ENCODE data around the gene C9orf85. TPM values are rescaled to one million over a fixed set of nuclear protein-coding genes. Genes with fewer than 3 reads are reported as not detected.

Gene C9orf85
- total and polyA plus RNA-seq, 10 of the 15 experiments (the other 5 are each of a cell fraction or from before 2014, with no cell fraction given): 9.1 to 22.6 (median 16.4) TPM

GRCh38 chr9:71986900-71987299 lies 75.5 kb downstream of the C9orf85 start:
- no peak for FAIRE-seq
- DNase-seq (ENCODE audit: low read depth, low spot score): no peak
- Histone ChIP-seq H3K4me3 (no peak overlapping the region), H3K9ac (ENCODE audit: control insufficient read depth, insufficient read depth, low read length) (no peak overlapping the region), H3K4me2 (ENCODE audit: control insufficient read depth, insufficient read depth) (no peak overlapping the region), H3K36me3 (ENCODE audit: control insufficient read depth in 2 of 2, insufficient read depth in 2 of 2, low read length in 1 of 2) (no peaks in the 10 kb centered on the region), H3K27ac (ENCODE audit: control insufficient read depth, insufficient read depth) (no peak overlapping the region), H2AFZ (ENCODE audit: control insufficient read depth, low read depth, low read length) (no peak overlapping the region), H3K79me2 (ENCODE audit: control insufficient read depth, insufficient read depth, low read length) (no peaks in the 10 kb centered on the region), H4K20me1 (ENCODE audit: control insufficient read depth, insufficient read depth) (no peaks in the 10 kb centered on the region), H3K27me3 (replicated peaks in 1 of 2; ENCODE audit: control insufficient read depth in 2 of 2, insufficient read depth in 2 of 2, low read length in 1 of 2) (no peaks in the 10 kb centered on the region), H3K4me1 (ENCODE audit: control insufficient read depth, insufficient read depth, low read length) (no peaks in the 10 kb centered on the region), H3K9me3 (replicated peaks; ENCODE audit: control insufficient read depth, insufficient read depth, low read length) (no peaks in the 10 kb centered on the region)
- ChIA-PET SMC1A (ENCODE audit: uncharacterized antibody, unreplicated experiment) (interaction anchor here (0.9 kb wide), 1 partner anchor 50 kb away, joined by 3 read pairs; no protein-coding TSS in a partner anchor), POLR2A (no interaction called here), CTCF (interaction anchor here (0.7 kb wide), 1 partner anchor 9 kb away, joined by 3 read pairs; no protein-coding TSS in a partner anchor), RAD21 (ENCODE audit: unreplicated experiment) (no interaction called here)
- intact Hi-C loops (cut with micrococcal nuclease; ENCODE audit: unreplicated experiment) (loop anchor here (5.0 kb wide), 1 partner anchor 40 kb away; no protein-coding TSS in a partner anchor), in situ Hi-C loops (cut with MboI) (no loop called here)
- 92% methylated on average over 3 of the region's 3 CpGs for WGBS (ENCODE audit: insufficient coverage, insufficient replicate concordance, low lambda C conversion rate, missing lambda C conversion rate)
- no TSS peak for BruUV-seq (replicated peaks)
- ATAC-seq: no peak
- no peak for TF ChIP-seq ATF3 (IDR thresholded peaks at IDR 0.05; ENCODE audit: borderline replicate concordance, extremely low read depth, low read depth, low read length)
- TF ChIP-seq MEF2B (IDR thresholded peaks at IDR 0.05; ENCODE audit: partially characterized antibody, poor library complexity, severe bottlenecking): no peak
- TF ChIP-seq POU2F2 (IDR thresholded peaks at IDR 0.05; ENCODE audit: borderline replicate concordance, low read depth, low read length): no peak
- no peak for TF ChIP-seq NRF1 (conservative IDR thresholded peaks at IDR 0.05; ENCODE audit: low read depth, low read length)
- no peak for TF ChIP-seq POLR2AphosphoS2 (IDR thresholded peaks at IDR 0.05; ENCODE audit: low read depth, low read length)
- TF ChIP-seq CTCF (IDR thresholded peaks at IDR 0.05 in 2 of 3, conservative IDR thresholded peaks at IDR 0.05 in 1 of 3; ENCODE audit: control insufficient read depth in 2 of 3, extremely low read depth in 1 of 3, insufficient read depth in 1 of 3, low read depth in 3 of 3, low read length in 3 of 3): no peak
- no peak for TF ChIP-seq ZBTB4 (CRISPR knock-in tag; IDR thresholded peaks at IDR 0.05)
- no peak for TF ChIP-seq IKZF2 (IDR thresholded peaks at IDR 0.05)
- no peak for TF ChIP-seq EGR1 (IDR thresholded peaks at IDR 0.05; ENCODE audit: borderline replicate concordance in 1 of 2, low read depth in 2 of 2, low read length in 2 of 2)
- TF ChIP-seq ZNF274 (IDR thresholded peaks at IDR 0.05; ENCODE audit: insufficient read depth, insufficient read length): no peak
